Measurements from ENCODE around the gene FHL2. TPM values are rescaled to one million over a fixed set of nuclear protein-coding genes. Genes with fewer than 3 reads are reported as not detected.

FHL2 gene
- total RNA-seq, 1 experiment from 2014 or later, result 30.7 TPM

GRCh38 chr2:105321875-105322646 lies 76.8 kb downstream of the FHL2 start:
- Histone ChIP-seq H3K27me3 (no peaks in the 10 kb centered on the region), H3K9me3 (replicated peaks) (no peaks in the 10 kb centered on the region), H3K36me3 (no peaks in the 10 kb centered on the region; the same call in 1 of the 2 replicates), H3K27ac (no peak overlapping the region; the same call in 1 of the 2 replicates), H3K4me3 (no peak overlapping the region), H3K4me1 (peaks cover 41% of the 10 kb centered on the region)
- DNase-seq, result no peak

- Histone ChIP-seq H3K36me3 (no peaks in the 10 kb centered on the region; the same call in 1 of the 2 replicates), H3K4me1 (peaks cover 38% of the 10 kb centered on the region), H3K27me3 (no peaks in the 10 kb centered on the region), H3K9me3 (replicated peaks) (no peaks in the 10 kb centered on the region), H3K27ac (peak overlapping the region; percentile 34), H3K4me3 (no peak overlapping the region)
- peak; percentile 74 to 90 for DNase-seq
Observed at GRCh38 chr2:105320651-105321215, 78.1 kb downstream of the FHL2 start.

- DNase-seq, result no peak
- H3K27me3 ChIP-seq, result no peaks in the 10 kb centered on the region
- H3K36me3 ChIP-seq, result no peaks in the 10 kb centered on the region; the same call in 1 of the 2 replicates
- peaks cover 22% of the 10 kb centered on the region for H3K4me1 ChIP-seq
- H3K27ac ChIP-seq, result no peak overlapping the region
- no peak overlapping the region for H3K4me3 ChIP-seq
- no peaks in the 10 kb centered on the region for H3K9me3 ChIP-seq (replicated peaks)
Observed at GRCh38 chr2:105317937-105318336, 80.9 kb downstream of the FHL2 start.

- Histone ChIP-seq H3K9me3 (replicated peaks) (no peaks in the 10 kb centered on the region), H3K4me1 (peaks cover 16% of the 10 kb centered on the region), H3K27ac (no peak overlapping the region), H3K4me3 (no peak overlapping the region), H3K36me3 (no peaks in the 10 kb centered on the region; the same call in 1 of the 2 replicates), H3K27me3 (no peaks in the 10 kb centered on the region)
- DNase-seq, result peak in 1 of 2 experiments; percentile 26
Observed at GRCh38 chr2:105315314-105315713, 83.5 kb downstream of the FHL2 start.

- H3K4me3 ChIP-seq, result no peak overlapping the region
Observed at GRCh38 chr2:105313877-105314276, 85.0 kb downstream of the FHL2 start.

More at GRCh38 chr2:105313877-105314276, 85.0 kb downstream of the FHL2 start:
- Histone ChIP-seq H3K27ac (no peak overlapping the region), H3K4me1 (peaks cover 10% of the 10 kb centered on the region), H3K36me3 (no peaks in the 10 kb centered on the region; the same call in 1 of the 2 replicates), H3K27me3 (no peaks in the 10 kb centered on the region), H3K9me3 (replicated peaks) (no peaks in the 10 kb centered on the region)
- no peak for DNase-seq

Other genes starting within 250 kb of the FHL2 start
- gene GPR45, start 157.3 kb downstream of the FHL2 start, total RNA-seq (2014; rRNA removed; shearing (Covaris generic)), result 0.13 and 0.43 TPM in 2 replicates
- gene TGFBRAP1, start 69.3 kb downstream of the FHL2 start, total RNA-seq (2014; rRNA removed; shearing (Covaris generic)), result 18.7 and 19.5 TPM in 2 replicates
- 19.6 and 21.6 TPM in 2 replicates for gene C2orf49, start 61.5 kb downstream of the FHL2 start, total RNA-seq (2014; rRNA removed; shearing (Covaris generic))